Fibroblast of pulmonary artery (primary cell): Measurements from ENCODE around the gene EBPL.

Experiments used
- DNase-seq: peaks from one replicate; pipeline ENCODE4 v3.0.0-alpha.2; 2010; ENCODE audit warnings: low read depth
- H3K4me3 ChIP-seq: replicated peaks from 2 replicates; pipeline ENCODE4 v1.5.1; 2011; ENCODE audit warnings: low read depth, mild to moderate bottlenecking, control low read depth, low read length, moderate library complexity
- CTCF ChIP-seq: IDR thresholded peaks from 2 replicates; pipeline ENCODE4 v1.5.1; 2011; ENCODE audit warnings: mild to moderate bottlenecking, control low read depth, low read length, inconsistent platforms; ENCODE audit errors: missing control alignments

EBPL gene

GRCh38 chr13:49693191-49693733, 2.0 kb upstream of the EBPL start:
- no peak for TF ChIP-seq CTCF
- peak; percentile 35 for DNase-seq
- no peak overlapping the region for H3K4me3 ChIP-seq

- TF ChIP-seq CTCF = no peak
- peak overlapping the region; percentile 79 for H3K4me3 ChIP-seq
- peak; percentile 75 for DNase-seq
Observed at GRCh38 chr13:49690133-49690994, 922 bp downstream of the EBPL start.

GRCh38 chr13:49683489-49683888, 7.8 kb downstream of the EBPL start:
- H3K4me3 ChIP-seq = no peak overlapping the region
- no peak for DNase-seq
- TF ChIP-seq CTCF = no peak

- H3K4me3 ChIP-seq = no peak overlapping the region
- TF ChIP-seq CTCF = no peak
- DNase-seq = peak; percentile 16
Observed at GRCh38 chr13:49681842-49682435, 9.3 kb downstream of the EBPL start.

GRCh38 chr13:49679246-49679645, 12.0 kb downstream of the EBPL start:
- TF ChIP-seq CTCF = peak; percentile 17
- peak; percentile 20 for DNase-seq
- no peak overlapping the region for H3K4me3 ChIP-seq

GRCh38 chr13:49678191-49678914, 12.9 kb downstream of the EBPL start:
- no peak overlapping the region for H3K4me3 ChIP-seq
- no peak for TF ChIP-seq CTCF
- DNase-seq = no peak
